ENCODE data around the gene CADPS. TPM values are rescaled to one million over a fixed set of nuclear protein-coding genes. Genes with fewer than 3 reads are reported as not detected.

CADPS gene
- total and polyA plus RNA-seq, 5 experiments from 2014 or later = not detected

- POLR2A ChIA-PET = no interaction called here
- Mint-ChIP-seq H3K27ac (no peak overlapping the region), H3K27me3 (peaks cover 0 to 24% (median 16%) of the 10 kb centered on the region in 5 donors), H3K9me3 (peaks cover 0 to 5% (median 0%) of the 10 kb centered on the region in 9 donors), H3K36me3 (peaks cover 0 to 4% (median 0%) of the 10 kb centered on the region in 3 donors), H3K4me3 (no peak overlapping the region), H3K4me1 (no peaks in the 10 kb centered on the region)
- DNase-seq = no peak
- ATAC-seq = no peak
Observed at GRCh38 chr3:62571916-62572315, 303.3 kb downstream of the CADPS start.

- POLR2A ChIA-PET = no interaction called here
- peaks cover 0 to 24% (median 16%) of the 10 kb centered on the region in 5 donors for H3K27me3 Mint-ChIP-seq
- H3K27ac Mint-ChIP-seq = no peak overlapping the region
- ATAC-seq (no peak), DNase-seq (no peak)
- peaks cover 0 to 5% (median 0%) of the 10 kb centered on the region in 9 donors for H3K9me3 Mint-ChIP-seq
- peaks cover 0 to 4% (median 0%) of the 10 kb centered on the region in 3 donors for H3K36me3 Mint-ChIP-seq
- no peaks in the 10 kb centered on the region for H3K4me1 Mint-ChIP-seq
- H3K4me3 Mint-ChIP-seq = no peak overlapping the region
Observed at GRCh38 chr3:62570888-62571287, 304.3 kb downstream of the CADPS start.

GRCh38 chr3:62569609-62570008 lies 305.6 kb downstream of the CADPS start:
- Mint-ChIP-seq H3K4me3 (no peak overlapping the region), H3K27me3 (peaks cover 0 to 24% (median 16%) of the 10 kb centered on the region in 5 donors), H3K4me1 (no peaks in the 10 kb centered on the region), H3K36me3 (peaks cover 0 to 4% (median 0%) of the 10 kb centered on the region in 3 donors), H3K9me3 (peaks cover 0 to 5% (median 0%) of the 10 kb centered on the region in 9 donors), H3K27ac (no peak overlapping the region)
- POLR2A ChIA-PET = no interaction called here
- DNase-seq = no peak
- ATAC-seq = no peak

- DNase-seq (no peak), ATAC-seq (no peak)
- POLR2A ChIA-PET = no interaction called here
- Mint-ChIP-seq H3K4me1 (no peaks in the 10 kb centered on the region), H3K27ac (no peak overlapping the region), H3K27me3 (peaks cover 0 to 11% (median 8%) of the 10 kb centered on the region in 5 donors), H3K36me3 (no peaks in the 10 kb centered on the region), H3K9me3 (peaks cover 0 to 5% (median 0%) of the 10 kb centered on the region in 9 donors), H3K4me3 (no peak overlapping the region)
Observed at GRCh38 chr3:62567097-62568021, 307.9 kb downstream of the CADPS start.

GRCh38 chr3:62566022-62566557 lies 309.1 kb downstream of the CADPS start:
- Mint-ChIP-seq H3K9me3 (no peaks in the 10 kb centered on the region), H3K4me3 (no peak overlapping the region), H3K27me3 (peaks cover 0 to 5% (median 2%) of the 10 kb centered on the region in 5 donors), H3K36me3 (no peaks in the 10 kb centered on the region), H3K4me1 (no peaks in the 10 kb centered on the region), H3K27ac (no peak overlapping the region)
- DNase-seq = no peak
- POLR2A ChIA-PET = no interaction called here
- no peak for ATAC-seq

- DNase-seq = no peak
- Mint-ChIP-seq H3K27ac (no peak overlapping the region), H3K36me3 (no peaks in the 10 kb centered on the region), H3K4me1 (no peaks in the 10 kb centered on the region), H3K27me3 (peaks cover 0 to 9% (median 0%) of the 10 kb centered on the region in 5 donors), H3K4me3 (no peak overlapping the region), H3K9me3 (no peaks in the 10 kb centered on the region)
- ATAC-seq = no peak
- POLR2A ChIA-PET = no interaction called here
Observed at GRCh38 chr3:62562596-62562995, 312.6 kb downstream of the CADPS start.

GRCh38 chr3:62562017-62562416 lies 313.2 kb downstream of the CADPS start:
- Mint-ChIP-seq H3K36me3 (no peaks in the 10 kb centered on the region), H3K27me3 (peaks cover 0 to 9% (median 0%) of the 10 kb centered on the region in 5 donors), H3K9me3 (no peaks in the 10 kb centered on the region), H3K4me3 (no peak overlapping the region), H3K27ac (no peak overlapping the region), H3K4me1 (no peaks in the 10 kb centered on the region)
- ATAC-seq = no peak
- no peak for DNase-seq
- POLR2A ChIA-PET = no interaction called here

GRCh38 chr3:62559831-62560445 lies 315.3 kb downstream of the CADPS start:
- peak in 1 of 10 donors; percentile 1 for DNase-seq
- H3K36me3 Mint-ChIP-seq = no peaks in the 10 kb centered on the region
- peaks cover 0 to 9% (median 0%) of the 10 kb centered on the region in 5 donors for H3K27me3 Mint-ChIP-seq
- ATAC-seq = no peak
- H3K9me3 Mint-ChIP-seq = no peaks in the 10 kb centered on the region
- no peak overlapping the region for H3K4me3 Mint-ChIP-seq
- H3K27ac Mint-ChIP-seq = no peak overlapping the region
- POLR2A ChIA-PET = no interaction called here
- H3K4me1 Mint-ChIP-seq = no peaks in the 10 kb centered on the region

GRCh38 chr3:62558549-62559112 lies 316.6 kb downstream of the CADPS start:
- ATAC-seq (no peak), DNase-seq (peak in 1 of 10 donors; percentile 4)
- Mint-ChIP-seq H3K36me3 (no peaks in the 10 kb centered on the region), H3K4me3 (no peak overlapping the region), H3K9me3 (no peaks in the 10 kb centered on the region), H3K27me3 (peaks cover 0 to 9% (median 0%) of the 10 kb centered on the region in 5 donors), H3K4me1 (no peaks in the 10 kb centered on the region), H3K27ac (no peak overlapping the region)
- POLR2A ChIA-PET = no interaction called here

GRCh38 chr3:62557983-62558382 lies 317.2 kb downstream of the CADPS start:
- Mint-ChIP-seq H3K27me3 (peaks cover 0 to 9% (median 0%) of the 10 kb centered on the region in 5 donors), H3K9me3 (no peaks in the 10 kb centered on the region), H3K27ac (no peak overlapping the region), H3K36me3 (no peaks in the 10 kb centered on the region), H3K4me3 (no peak overlapping the region), H3K4me1 (no peaks in the 10 kb centered on the region)
- ATAC-seq (no peak), DNase-seq (no peak)
- POLR2A ChIA-PET = no interaction called here

- DNase-seq (no peak), ATAC-seq (no peak)
- POLR2A ChIA-PET = no interaction called here
- Mint-ChIP-seq H3K27me3 (peaks cover 0 to 9% (median 0%) of the 10 kb centered on the region in 5 donors), H3K36me3 (no peaks in the 10 kb centered on the region), H3K9me3 (no peaks in the 10 kb centered on the region), H3K4me3 (no peak overlapping the region), H3K27ac (no peak overlapping the region), H3K4me1 (no peaks in the 10 kb centered on the region)
Observed at GRCh38 chr3:62557450-62557849, 317.8 kb downstream of the CADPS start.

- POLR2A ChIA-PET = no interaction called here
- peaks cover 0 to 7% (median 0%) of the 10 kb centered on the region in 9 donors for H3K9me3 Mint-ChIP-seq
- DNase-seq = no peak
- peaks cover 0 to 19% (median 6%) of the 10 kb centered on the region in 5 donors for H3K27me3 Mint-ChIP-seq
- ATAC-seq = no peak
- H3K4me1 Mint-ChIP-seq = no peaks in the 10 kb centered on the region
- no peak overlapping the region for H3K27ac Mint-ChIP-seq
- peaks cover 0 to 6% (median 0%) of the 10 kb centered on the region in 3 donors for H3K36me3 Mint-ChIP-seq
- no peak overlapping the region for H3K4me3 Mint-ChIP-seq
Observed at GRCh38 chr3:62556121-62556815, 318.9 kb downstream of the CADPS start.

Data from naive thymus-derived CD8-positive, alpha-beta T cell (primary cell).